ENCODE measurements around the gene BLID.

DNA sequence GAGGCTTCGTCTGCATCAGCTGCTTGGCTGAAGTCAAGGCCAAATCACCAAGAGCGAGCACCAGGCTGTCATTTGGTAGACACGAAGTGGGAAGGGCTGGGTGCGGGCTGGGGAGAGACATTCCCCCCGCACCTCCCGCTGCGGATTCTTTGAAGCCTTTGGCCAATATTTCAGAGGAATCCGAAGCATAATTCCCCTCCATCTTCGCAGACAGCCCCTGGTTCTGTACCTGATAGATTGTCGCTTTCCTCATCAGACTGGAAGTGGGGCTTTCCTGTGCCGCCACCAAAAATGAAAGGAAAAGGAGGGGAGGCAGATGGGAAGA is 15.3 kb downstream of the BLID start:
- TF ChIP-seq, protein P1, sequence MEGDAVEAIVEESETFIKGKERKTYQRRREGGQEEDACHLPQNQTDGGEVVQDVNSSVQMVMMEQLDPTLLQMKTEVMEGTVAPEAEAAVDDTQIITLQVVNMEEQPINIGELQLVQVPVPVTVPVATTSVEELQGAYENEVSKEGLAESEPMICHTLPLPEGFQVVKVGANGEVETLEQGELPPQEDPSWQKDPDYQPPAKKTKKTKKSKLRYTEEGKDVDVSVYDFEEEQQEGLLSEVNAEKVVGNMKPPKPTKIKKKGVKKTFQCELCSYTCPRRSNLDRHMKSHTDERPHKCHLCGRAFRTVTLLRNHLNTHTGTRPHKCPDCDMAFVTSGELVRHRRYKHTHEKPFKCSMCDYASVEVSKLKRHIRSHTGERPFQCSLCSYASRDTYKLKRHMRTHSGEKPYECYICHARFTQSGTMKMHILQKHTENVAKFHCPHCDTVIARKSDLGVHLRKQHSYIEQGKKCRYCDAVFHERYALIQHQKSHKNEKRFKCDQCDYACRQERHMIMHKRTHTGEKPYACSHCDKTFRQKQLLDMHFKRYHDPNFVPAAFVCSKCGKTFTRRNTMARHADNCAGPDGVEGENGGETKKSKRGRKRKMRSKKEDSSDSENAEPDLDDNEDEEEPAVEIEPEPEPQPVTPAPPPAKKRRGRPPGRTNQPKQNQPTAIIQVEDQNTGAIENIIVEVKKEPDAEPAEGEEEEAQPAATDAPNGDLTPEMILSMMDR (conservative IDR thresholded peaks at IDR 0.05; ENCODE audit: low read depth, low read length) = no peak
- TF ChIP-seq EZH2phosphoT487 (IDR thresholded peaks at IDR 0.05; ENCODE audit: borderline replicate concordance, low read length) = no peak

All from PC-3 (cell line).